GM04503 (cell line): ENCODE data around the gene NKX2-2.

ENCODE experiments used
- DNase-seq: peaks from one replicate; pipeline ENCODE4 v3.0.0-alpha.2; 2012; ENCODE audit warnings: low read depth

The NKX2-2 gene

DNA sequence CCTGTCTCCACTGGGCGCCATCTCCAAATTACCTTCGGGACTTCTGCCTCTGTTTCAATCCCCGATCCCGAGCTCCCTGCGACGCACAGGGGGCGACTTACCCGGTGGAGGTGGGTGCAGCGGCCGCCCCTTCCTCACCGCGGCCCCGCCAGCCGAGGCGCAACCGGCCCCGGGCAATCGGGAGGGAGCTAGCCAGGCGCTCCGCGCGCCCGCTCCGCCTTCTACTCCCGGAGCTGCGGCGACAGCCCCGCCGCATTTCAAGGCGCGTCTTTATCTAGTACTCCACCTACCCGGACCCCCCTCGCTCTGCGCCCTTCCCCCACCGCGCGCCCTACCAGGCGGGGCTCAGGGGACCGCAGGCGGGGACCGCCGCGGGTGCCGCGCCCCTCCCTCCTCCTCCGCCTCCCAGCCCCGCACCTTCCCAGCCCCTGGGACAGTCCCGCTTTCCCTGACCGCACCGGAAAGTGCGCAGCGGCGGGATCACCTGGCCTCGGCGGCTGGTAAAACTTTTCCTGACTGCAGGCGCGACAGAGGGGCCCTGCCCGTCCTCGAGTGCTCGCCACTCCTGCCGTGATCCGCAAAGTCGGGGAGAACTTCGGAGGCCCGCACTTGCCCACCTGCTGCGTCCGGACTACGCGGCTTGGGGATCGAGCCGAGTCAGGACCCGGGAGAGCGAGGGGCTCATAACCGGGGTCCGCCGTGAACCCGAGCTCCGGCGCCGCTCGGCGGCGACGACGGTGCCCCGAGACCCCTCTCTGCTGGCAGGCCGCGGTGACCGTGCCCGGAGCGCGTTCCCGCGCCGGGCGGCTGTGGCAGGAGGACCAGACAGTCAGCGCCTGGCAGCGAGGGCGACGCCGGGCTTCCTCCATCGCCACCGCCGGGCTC is 8.0 kb upstream of the NKX2-2 start:
- no peak for DNase-seq

DNA sequence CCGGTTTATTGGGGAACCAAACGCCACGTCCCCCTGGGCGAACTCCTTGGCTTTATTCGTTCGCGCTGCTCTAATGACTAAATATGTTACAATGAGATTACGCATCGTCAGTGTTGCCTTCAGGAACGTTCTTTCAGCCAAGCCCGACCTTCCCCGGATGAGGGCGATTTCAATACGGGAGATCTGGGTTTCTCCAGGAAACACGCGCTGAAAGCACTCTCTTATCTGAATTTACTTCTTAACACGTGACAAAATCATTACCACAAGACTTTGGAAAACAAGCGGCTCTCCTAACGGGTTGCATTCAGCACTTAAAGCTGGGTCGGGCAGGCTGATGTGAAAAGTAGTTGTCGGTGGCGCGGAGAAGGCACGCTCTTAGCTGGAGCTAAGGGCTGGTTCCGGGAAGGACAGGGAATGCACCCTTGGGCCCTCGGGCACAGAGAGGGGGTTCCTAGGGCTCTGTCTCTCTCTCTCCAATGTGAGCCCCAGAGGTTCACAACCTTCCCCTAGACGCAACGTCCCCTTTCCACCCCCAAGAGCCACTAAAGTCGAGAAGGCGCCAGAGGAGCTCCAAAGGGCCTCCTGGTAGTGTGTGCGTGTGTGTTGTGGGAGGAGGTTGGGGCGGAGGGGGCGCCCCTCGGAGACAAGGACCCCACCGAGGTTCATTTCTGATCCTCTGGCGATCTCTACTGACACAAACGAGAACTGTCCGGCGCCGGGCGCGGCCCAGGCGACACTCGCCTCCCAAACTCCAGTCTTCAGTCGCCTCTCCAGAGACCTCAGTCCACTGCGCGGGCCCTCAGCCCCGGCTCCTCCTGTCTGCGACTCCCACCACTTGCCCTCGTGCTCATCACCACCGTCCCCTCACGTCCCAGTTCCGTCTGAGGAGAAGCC is 7.1 kb upstream of the NKX2-2 start:
- DNase-seq, result no peak

DNA sequence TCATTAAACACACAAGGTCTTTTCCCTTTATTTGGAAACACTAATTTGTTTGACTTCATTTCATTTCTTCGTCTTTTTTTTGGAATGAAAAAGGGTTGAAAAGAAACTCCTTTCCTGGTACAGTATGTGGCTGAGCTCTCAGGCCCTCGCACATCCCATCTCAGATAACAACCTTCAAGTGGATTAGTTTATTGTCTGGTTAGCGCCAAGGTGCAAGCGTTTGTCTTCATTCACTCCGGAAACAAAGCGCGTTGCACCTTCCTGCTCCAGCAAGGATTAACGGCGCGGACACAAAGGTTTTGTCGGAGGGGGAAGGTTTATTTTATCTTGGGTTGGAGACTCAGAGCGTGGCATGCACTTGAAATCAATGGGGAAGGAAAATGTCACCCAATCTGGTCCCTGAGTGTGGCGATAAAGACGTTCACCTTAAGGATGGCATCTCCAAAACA is 5.3 kb upstream of the NKX2-2 start:
- no peak for DNase-seq

DNA sequence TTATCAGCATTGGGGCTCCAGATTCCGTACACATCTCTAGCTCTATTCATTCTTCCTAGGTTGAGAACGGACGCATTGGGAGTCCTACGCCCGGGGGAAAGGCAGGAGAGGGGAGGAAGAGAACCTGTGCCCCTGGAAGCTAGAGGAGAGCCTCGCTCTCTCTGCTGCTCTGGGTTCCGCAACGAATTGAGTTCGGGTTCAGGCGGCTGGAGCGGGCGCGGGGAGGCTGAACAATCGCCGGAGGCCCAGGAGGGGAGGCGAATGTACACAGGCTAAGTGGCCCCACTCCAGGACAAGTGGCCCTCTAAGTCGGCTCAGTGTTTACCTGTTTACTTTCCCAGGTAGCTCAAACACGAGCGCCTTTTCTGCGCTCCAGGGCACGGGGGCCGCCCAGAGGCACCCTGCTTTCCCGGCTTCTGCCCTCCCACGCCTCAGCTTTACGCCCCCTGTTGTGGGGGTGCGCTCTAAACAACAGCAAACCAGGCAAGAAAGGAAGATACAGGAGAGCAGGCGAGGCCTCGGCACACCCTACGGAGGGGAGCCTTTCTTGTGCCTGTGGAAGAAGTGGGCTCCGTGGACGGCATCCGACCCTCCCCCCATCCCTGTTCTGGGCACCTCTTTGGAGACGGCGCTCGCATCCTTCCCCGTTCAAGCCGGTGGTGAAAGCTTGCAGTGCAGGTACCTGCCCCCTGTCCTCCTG is 4.6 kb upstream of the NKX2-2 start:
- no peak for DNase-seq

DNA sequence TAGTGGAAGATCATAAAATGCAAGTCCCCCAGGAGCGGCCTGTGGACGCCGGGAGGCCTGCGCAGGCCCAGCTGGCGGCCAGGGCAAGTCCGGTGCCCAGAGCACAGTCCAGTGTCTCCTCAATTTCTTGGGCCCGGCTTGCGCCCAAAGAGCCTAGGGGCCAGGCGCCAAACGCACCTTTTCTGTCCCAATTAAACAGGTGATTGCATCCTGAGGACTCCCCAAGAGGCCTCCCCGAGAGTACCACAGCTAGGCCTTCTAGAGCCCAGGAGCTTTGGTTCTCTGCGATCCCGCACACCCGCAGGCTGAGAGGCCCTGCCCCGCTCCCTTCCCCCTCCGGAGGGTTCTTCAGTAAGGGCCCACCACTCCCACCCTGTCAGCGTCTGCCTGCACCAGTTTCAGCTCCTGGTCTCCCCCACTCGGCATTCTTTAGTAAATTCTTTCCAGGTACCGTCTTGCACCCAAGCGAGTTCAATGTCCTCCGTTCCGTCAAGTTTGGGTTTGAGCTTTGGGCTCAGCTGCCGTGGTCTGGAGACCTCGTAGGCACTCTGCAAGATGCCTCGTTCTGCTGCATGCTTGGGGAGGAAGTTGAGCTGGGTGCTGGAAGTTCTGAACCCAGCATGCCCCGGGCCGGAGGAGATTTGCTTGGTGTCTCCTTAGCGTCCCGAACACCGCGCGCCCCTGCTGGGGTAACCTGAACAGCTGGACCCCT is 3.9 kb upstream of the NKX2-2 start:
- DNase-seq, result no peak

DNA sequence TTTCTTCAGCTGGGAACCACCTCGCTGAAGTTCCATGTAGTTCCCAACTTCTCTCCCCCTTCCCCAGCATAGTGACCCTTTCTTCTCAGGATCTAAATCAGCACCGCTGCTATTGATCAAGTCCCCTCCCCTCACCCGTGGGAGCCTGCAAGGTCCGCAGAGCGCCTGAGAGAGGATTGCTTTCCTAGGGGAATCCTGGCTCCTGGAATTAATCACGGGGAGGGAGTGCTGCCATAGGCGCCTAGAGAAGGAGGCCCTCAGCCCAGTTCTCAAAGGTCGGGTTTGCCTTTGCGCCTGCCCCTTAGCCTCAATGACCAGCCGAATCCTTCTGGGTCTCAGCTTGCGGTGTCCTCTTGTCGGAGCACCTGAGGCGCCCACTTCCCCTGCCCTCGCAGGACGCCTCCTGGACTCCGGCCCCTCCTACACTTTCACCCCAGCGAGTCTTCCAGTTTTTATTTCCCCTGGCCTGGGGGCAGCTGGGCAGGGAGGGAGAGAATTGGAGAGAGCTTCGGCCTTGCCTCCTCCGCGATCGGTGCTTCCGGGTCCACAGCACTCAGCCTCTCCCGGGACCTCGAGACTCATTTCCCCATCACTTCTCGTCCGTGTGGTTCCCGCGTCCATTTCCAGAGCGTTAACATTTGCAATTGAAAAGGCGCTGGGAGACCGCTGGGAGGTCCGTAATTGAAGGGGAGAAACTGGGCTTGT is 3.1 kb upstream of the NKX2-2 start:
- no peak for DNase-seq

DNA sequence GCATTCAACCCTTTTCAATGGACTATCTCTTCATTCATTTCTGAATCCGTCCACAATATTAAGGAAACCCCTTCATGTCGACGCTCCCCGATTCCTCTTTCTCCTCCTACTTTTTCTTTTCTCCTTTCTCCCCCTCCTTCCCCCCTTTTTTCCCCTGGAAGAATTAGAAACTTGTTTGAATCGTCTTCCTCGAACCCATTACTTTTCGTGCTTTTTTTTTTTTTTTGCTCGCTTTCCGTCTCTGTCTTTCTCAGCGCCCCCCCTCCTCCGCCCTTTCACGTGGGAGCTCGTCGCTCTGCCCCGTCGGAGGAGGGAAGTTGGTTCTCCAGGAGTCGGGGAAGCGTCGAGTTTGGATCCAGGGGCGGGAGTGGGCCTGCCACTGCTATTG is 2.3 kb upstream of the NKX2-2 start:
- no peak for DNase-seq

DNA sequence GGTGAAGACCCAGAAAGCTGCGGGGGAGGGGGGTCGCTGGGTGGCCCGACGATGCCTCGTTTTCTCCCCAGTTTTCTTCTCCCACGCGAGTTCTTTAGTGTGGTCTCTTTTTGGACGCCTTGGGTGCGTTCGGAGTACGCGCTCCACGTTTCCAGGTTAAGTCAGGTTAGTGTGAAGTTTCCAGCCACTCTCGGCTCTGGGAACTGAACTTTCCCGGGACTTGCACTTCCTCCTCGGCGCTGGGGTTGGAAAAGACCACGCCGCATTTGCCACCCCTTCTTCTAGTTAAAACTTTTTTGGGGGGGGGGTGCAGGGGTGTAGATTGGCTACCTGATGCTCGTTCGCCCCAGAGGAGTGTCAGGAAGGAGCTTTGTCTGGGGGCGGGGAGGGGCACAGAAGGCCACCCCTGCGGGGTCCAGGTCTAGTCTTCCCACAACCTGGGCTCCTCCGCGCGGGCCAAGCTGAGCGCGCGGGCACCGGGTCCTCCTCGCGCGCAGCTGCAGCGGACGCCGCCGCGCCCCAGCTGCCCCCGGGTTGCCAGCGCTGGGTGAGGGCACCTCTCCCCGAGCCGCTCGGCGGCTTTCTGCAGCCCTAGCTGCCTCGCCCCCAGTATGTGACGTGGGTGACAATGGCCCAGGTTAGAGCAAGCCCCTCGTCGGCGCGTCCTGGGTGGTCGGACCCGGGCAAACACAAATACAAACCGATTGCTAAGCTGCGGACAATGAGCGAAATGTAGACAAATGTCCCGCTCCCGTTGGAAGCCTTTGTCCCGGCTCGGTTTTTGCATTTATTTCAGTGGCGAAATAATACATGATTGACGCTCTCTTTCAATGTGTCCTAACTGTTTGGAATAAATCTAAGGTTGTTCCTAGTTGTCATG is 1.7 kb upstream of the NKX2-2 start:
- no peak for DNase-seq

DNA sequence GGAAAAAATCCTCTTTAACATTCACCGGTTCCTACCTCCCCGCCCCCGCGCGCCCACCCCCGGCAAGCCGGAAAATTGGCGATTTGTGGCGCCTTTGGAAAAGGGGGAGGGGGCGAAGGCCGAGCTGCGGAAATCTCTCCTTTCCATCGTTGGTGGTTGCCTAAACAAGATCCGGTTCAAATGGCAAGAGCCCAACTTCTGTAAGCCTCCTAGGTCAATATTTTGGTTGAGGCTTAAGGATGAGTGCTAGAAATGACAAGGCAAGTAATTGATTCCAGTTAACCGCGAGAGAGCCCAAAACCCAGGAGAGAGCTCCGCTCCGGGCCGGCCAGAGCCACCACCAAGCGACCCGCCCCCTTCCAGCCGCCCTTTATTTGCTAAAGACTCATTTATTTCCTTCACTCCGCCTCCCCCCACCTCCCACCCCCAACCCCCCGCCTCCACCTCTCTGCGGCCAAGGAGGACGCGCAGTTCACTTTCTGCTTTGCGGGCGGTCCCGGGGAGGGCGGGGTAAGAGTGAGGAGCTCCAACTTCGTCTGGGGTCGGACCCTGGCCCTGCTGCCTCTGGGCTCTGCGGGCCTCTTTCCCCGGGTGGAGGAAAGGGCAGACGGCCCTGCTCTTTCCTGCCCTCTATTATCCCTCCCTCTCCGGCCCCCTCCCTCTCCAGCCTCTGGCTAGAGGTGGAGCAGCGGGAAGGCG is 838 bp upstream of the NKX2-2 start:
- DNase-seq, result no peak

DNA sequence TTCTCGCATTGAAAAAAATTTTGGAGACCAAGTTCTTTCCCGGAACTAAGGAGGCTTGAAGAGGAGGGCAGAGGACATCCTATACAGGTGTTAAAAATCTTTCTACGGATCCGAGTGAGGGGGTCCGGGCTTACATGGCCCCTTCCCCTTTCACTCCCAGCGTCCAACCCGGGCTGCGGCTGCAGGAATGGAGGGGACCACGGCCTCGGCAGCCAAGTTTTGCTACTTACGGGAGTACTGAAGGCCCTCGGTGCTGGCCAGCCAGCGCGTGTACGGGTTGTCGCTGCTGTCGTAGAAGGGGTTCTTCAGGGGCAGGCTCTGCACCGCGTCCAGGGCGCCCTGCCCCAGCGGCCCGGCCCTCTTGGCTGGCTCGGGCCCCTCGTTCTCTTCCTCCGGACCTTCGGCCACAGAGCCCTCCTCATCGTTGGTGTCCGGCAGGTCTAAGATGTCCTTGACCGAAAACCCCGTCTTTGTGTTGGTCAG is 642 bp downstream of the NKX2-2 start:
- no peak for DNase-seq

DNA sequence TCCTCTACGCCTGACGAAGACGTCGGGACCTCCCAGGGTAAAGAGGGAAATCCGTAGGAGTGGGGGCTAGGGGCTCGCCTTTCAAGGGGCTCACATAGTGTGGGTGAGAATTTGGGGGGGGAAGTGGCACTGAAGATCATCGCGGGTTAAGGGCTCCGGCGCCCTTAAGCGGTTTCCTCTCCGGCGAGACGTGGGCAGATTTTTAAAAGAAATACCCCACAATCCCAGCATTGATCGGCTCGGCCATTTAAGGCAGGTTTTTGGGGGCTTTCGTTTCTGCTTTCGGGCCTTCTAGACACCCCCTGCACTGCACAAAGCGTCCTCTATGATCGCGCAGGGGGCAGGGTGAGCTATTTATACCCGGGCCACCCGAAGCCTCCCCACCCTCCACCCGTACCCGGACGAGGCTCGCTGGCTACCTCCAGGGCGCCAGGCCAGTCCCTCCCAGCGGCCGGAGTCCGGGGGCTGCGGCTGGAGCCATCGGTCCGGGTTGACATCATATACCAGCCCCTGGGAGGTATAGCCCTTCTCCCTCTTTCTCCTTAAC is 1.2 kb downstream of the NKX2-2 start:
- DNase-seq, result no peak

DNA sequence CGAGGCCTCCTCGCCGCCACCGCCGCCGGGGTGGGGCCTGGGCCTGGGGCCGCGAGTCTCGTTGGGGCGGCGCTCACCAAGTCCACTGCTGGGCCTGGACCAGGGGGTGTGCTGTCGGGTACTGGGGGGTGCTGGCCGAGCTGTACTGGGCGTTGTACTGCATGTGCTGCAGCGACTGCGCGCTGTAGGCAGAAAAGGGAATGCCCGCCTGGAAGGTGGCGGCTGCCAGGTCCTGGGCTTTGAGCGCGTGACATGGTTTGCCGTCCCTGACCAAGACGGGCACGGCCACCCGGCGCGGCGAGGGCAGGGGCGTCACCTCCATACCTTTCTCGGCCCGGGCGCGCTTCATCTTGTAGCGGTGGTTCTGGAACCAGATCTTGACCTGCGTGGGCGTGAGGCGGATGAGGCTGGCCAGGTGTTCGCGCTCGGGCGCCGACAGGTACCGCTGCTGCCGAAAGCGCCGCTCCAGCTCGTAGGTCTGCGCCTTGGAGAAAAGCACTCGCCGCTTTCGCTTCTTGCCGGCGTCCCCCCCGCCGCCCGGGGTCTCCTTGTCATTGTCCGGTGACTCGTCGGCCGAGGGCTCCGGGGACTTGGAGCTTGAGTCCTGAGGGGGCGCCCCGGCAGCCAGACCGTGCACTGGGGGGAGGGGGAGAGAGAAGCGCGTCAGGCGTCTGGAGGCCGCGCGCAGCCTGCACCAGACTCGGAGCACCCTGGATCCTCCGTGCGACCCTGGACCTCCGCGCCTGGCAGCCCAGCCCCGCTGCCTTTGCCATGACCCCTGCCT is 1.8 kb downstream of the NKX2-2 start:
- DNase-seq, result no peak

DNA sequence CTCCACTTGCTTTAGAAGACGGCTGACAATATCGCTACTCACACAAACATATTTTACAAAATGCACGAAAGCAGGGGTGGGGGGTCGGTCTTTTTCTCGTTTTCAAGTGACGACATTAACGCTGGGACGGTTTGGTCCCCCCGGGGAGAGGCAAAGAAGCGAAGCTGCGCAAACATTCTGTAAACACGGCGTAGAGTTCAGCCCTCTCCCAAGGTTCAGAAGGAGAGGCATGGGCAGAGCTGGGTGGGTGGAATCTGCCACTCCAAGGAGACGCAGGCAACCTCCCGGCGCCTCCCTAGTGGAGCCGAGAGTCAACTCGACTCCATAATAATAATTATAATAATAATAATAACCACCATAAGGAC is 2.4 kb downstream of the NKX2-2 start:
- DNase-seq, result no peak

DNA sequence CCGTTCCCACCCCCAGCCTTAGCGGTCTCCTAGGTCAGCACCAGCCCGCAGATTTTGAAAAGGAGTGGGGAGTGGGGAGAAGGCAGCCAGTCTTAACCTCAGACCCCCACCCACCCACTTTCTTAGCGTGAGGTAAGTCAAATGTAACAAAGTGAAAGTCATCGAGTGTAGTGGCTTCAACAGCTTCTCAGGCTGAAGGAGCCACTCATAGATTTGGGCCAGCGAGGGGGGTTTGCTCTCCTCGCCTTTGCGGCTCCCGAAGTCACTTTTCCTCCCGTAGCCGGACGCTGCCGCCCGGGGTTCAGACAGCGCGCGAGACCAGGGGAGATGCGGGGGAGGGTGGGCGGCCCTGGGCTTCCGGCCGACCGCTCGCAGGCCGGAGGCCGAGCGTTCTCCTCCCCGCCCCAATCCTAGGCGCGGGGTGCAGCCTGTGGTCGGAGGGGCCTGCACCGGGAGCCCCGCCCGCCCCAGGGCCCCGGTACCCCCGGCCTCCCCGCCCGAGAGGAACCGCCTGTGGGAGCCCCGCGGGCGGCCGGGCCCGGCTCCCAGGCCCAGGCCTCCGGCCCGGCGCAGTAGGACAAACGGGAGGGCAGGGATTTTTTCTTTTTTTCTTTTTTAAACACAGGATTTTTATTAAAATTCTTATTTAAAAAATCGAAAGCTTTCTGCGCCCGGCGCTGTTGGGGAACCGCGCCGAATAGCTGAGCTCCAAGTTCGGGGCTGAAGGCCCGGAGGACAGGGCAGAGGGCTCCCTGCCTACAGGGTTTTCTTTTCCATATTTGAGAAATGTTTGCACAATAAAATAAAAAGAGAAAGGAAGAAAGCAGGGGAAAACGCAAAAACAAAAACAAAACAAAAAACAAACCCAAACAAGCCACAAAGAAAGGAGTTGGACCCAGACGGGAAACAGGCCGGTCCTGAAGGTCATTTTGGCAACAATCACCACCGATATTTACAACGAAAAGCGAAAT is 3.2 kb downstream of the NKX2-2 start:
- no peak for DNase-seq

DNA sequence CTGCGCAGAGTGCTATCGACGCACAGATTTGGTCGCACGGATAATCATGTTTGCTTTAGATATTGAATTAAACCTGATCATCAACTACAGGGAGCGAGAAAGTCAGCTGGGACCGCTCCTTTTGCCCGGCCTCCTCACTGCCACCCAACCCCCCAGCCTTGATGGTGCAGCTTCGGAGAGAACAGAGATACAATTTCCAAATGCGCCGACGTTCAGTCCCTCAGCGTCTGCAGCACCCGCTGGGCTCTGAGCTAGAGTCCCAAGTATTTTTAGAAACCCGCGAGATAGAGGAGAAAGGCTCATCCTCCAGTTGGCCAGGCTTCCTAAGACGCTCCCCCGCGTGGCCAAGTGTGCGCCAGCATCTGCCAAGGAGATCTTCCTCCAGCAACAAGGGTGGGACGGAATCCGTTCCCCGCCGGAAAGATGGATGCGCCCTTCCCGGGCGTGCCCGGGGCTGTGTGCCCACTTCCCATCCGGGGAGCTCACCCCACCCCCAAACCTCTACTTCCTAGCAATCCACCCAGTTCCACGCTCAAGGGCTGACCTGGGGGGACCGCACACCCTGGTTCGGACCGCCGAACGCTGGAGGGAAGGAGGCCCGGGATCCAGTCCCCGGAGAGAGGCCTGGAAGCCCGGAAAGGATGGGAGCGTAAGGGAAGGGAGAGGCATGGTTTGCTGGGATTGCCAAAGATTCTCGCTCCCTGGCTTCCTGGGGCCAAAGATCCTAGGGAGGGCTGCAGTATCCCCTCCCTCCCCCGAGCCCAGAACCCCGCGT is 4.1 kb downstream of the NKX2-2 start:
- no peak for DNase-seq

DNA sequence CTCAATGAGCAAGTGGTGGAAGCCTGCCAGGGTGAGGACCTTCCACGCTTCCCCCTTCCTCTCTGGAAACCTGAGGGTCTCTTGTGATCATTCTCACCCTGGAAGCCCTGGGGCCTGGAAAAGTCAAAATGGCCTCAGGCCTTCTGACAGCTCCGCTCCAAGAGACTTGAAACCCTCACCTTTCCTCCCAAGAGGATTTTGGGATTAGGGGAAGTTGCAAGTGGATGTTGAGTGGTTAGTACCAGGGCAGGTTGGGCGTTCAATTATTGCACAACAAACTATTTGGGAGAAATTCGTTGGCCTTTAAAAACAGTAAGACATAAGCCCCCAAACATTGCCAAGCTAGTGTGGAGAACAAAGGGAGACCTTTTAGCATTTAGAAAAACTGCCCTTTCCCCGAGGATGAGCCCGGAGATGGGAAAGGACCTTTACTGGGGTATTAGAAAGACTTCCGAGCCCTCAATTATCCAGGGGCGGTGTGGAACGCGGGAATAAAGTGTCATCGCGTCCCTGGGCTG is 4.7 kb downstream of the NKX2-2 start:
- DNase-seq, result no peak
